GM19240 (cell line): Measurements from ENCODE around the gene CENPP.

ENCODE experiments used
- DNase-seq: peaks from one replicate; pipeline ENCODE4 v3.0.0; 2011; ENCODE audit warnings: low spot score; ENCODE audit not compliant: insufficient read length

The CENPP gene

DNA sequence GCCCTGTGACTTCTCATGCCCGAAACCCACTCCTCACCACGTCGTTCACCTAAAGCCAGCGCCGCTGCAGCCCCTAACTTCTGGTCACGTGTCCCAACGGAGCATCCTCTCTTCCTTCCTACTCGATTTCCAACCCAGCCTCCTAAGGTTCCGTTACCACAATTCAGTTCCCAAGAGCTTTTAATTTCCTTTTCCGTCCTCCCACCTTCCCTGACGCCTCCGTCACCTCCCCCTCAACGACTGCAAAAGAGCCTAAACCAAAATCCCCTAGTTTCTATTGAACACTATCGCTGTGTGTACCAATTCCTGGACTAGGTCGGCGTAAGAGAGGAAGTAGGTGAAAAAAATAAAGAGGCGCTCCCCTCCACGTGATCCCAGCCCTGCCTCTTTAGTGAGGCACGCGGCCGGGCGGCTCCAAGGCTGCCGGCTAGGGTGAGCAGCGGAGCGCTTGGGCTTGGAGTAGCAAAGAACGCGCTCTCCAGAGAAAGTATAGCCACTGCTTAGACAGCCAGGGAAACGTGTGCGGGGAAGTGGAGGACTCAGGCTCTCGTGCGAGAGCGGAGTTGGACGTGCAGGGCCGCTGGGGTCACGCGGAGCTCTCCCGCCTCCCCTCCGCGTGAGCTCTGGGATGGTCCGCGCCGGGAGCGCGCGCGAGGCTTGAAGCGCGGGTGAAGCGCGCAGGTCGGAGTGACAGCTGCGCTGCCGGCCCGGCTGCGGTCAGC is at the start of gene CENPP, which contains the start of gene NOL8:
Gene CENPP, plus strand, starts transcription at position 685 of the 722 bp plus-strand sequence.
Gene NOL8, minus strand, starts transcription at position 82 of the 722 bp plus-strand sequence. CDS start 1,189 bp downstream, outside the sequence.
- peak; percentile 71 for DNase-seq

DNA sequence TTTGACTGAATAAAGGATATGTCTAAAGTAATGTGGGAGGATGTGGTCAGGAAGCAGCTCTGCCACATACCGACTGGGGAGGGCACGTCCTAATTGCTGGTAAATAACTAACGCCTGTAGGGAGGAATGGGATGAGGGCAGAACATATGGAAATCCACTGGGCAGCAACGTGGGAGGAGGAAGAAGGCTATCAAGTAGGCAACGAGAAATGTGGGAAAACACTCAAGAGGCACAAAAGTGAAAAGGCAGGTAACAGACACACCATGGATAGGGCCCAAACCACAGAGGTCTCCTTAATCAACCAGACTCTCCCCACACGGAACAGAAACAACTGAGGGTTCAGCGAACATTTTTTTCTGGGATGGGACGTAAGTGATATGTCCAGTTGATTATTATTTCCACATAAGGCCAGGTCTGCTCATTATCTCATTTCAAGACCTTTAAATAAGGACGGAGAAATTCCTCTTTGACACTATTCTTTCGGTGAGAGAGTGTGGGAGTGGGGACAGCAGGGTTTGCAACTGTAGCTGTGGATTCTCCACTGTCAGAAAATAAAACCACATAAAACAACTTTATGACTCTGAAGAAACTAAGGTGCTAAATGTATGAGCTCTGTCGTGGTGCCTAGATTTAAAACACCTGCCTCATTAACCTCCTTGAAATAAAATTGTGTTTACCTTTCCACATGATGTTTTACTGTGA is 49.3 kb upstream of the CENPP start:
- no peak for DNase-seq

DNA sequence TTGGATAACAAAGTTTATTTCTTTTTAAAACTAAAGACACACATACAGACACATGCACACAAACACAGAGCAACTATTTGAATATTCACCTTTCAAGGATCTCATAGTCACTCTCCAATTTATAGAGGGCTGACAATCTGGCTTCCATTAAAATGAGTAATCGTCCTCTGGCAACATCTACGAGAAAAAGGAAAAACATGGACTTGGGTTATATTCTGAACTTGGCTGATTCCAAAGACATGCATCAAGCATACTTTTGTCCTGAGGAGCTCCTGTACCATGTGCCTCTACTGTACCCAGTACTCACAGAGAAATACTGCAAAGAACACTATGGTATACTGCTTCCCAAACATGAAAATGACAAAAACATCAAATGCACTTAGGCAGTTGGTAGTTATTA is 47.6 kb upstream of the CENPP start:
- no peak for DNase-seq

DNA sequence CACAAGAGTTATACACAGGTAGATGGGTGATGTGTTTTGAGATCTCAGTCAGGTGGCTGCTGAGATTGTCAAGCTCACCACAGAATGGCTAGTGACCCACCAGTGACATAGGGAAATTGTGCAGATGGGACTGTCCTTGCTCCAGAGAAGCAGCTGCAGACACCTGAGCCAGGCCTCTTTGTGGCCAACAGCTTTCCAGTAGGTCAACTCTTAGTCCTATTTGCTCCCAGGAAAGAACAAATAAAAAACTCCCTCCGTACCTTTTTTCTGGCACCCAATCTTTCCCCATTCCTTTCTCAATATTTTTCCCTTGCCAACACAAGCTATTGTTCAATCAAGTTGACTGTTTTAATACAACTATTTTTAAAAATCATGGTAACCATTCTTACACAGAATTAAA is 46.5 kb upstream of the CENPP start:
- DNase-seq: no peak

DNA sequence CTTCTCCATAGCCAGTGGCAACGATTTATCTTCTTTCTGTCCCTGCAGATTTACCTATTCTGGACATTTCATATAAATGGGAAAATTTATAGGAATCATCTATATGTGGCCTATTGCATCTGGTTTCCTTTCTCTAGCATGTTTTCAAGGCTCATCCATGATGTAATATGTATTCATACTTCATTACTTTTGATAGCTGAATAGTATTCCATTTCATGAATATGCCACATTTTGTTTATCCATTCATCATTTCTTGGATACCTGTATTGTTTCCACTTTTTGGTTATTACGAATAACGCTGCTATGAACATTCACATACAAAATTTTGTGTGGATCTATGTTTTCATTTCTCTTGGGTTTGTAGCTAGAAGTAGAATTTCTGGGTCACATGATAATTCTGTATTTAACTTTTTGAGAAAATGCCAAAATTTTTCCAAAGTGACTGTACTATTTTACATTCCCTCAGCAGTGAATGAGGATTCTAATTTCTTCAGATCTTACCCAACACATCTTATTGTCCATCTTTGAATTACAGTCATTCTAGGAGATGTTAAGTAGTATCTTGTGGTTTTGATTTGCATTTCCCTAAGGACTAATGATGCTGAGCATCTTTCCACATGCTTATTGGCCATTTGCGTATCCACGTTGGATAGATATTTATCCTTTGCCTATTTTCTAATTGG is 35.9 kb upstream of the CENPP start:
- no peak for DNase-seq

DNA sequence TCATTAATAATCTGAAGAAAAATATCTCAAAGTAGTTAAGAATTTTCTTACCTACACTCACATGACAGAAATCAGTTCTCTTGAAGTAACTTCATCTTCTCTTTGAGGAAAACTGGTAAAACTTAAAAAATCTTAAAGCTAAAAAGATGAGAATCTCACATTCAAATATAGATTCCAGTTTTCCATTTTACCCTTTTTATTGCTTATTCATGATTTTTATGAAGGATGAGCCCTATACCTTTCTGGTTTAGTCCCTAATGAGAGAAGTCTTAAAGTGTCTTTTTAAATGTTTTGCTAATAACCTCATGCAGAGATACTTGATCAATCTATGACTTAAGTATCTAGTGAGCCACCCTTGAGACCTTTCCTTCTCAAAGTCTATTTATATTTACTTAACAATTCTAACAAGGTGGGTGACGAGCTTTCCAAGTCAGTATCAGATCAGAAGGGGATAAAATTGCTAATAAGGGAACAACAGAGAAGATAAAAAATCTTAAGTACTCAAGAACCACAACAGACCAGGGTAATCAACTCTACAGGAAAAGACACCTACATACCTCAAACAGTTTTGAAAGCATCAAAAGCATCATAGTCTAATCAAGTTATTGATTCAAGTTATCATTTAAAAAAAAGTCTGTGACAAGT is 34.8 kb upstream of the CENPP start:
- DNase-seq: no peak

DNA sequence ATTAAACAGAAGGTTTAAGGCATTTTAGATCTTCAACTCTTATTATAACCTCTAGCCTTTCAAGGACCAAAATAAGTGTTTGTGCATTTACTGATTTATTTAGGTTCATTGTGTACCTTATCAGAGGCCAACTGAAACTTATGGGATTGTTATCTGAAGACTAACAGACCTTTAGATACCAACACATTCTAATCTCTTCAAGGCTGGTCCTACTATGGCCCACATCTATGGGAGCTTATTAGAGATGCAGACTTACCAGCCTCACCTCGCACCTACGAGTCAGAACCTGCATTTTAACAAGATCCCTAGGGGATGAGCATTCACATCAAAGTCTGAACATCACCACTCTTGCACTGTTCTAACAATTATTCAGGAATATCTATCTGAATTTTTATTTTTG is 34.2 kb upstream of the CENPP start:
- no peak for DNase-seq

DNA sequence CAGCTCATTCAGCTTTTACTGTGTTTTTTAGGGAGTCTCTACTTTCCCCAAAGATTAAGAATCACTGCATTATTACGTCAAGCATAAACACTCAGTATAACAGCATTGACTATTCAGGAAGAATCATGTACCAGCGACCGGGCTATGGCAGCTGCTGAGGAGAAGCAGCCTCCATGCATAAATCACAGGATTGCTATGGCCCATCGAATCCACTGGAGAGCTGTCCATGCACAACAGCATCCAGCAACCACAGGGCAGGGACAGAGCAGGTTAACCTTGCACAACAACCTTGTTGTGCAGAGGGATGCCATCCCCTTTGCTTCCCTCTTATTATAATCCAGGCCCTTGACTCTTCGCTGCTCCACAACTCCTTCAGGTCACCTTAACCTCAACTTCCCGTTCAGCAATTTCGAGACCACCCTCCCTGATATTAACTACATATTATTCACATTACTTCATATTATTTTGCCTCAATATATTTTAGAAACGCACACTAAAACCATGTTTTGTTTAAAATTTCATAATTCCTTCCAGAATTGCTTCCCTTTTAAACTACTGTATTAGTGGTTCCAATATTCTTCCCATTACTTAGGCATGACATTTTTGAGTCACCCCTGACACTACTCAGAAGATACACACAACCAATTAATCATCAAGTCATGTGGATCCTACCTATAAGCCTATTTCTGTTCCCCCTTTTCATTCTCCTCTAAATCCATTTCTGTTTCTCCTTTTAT is 33.2 kb upstream of the CENPP start:
- no peak for DNase-seq

DNA sequence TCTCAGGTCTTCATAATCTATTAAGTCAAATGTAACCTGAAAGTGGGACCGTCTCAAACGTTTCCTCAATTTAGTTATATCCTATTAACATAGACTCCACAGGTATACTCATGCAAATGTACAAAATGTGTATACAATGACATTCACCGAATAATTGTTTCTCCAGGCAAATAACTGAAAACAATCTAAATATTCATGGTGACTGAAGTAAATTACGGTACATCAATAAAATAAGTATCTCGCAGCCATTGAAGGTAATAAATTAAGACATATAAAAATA is 32.7 kb upstream of the CENPP start:
- no peak for DNase-seq

DNA sequence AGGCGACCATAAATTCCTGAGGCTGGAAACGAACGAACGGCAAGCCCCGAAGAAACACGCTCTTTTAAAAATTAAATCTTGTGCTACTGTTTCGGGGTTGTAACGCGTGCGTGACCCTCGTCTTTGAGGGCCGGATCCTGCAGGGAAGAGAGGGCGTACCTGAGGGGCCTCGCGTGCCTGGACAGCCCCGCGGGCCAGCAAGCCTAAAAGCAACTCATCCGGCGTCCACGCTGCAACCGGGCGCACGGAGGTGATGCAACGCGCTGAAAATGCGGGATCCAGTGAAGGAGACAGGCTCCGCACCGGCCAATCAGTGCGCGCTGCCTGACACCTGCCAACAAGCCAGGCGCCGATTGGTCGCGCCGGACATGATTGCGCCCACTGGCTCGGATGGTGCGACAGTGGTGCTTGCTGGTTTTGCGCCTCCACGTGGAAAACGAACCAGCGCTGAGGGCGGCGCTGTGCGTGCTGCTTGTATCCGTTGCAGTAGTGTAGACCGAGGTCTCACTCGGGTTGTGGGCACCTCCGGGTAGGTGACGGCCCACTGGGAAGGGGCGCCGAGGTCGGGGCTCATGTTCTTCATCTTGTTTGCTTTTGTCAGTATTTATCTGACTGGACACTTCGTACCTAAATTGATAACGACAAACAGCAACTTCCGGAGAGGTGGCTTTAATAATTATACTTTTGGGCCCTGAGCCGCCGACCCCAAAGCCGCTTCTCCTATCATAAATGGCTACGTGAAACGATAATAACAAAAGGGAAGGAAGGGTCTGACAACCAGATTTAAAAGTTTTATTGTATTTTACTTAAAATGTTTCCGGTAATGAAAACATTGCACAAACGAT is 32.1 kb upstream of the CENPP start, which contains the start of gene IARS1:
Gene IARS1, minus strand, starts transcription at position 246 of the 845 bp plus-strand sequence. CDS start 4,278 bp downstream, outside the sequence.
- DNase-seq: peak; percentile 72

DNA sequence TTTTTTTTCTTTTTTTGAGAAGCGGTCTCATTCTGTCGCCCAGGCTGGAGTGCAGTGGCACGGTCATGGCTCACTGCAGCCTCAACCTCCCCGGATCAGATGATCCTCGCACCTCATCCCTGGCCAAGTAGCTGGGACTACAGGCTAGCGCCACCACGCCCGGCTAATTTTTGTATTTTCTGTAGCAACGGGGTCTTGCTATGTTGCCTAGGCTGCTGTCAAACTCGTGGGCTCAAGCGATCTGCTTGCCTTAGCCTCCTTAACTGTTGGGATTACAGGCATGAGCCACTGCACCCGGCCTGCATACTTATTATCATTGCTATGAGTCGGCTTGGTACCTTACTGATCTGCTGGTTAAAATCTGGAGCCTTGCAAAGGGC is 31.5 kb upstream of the CENPP start:
- no peak for DNase-seq

DNA sequence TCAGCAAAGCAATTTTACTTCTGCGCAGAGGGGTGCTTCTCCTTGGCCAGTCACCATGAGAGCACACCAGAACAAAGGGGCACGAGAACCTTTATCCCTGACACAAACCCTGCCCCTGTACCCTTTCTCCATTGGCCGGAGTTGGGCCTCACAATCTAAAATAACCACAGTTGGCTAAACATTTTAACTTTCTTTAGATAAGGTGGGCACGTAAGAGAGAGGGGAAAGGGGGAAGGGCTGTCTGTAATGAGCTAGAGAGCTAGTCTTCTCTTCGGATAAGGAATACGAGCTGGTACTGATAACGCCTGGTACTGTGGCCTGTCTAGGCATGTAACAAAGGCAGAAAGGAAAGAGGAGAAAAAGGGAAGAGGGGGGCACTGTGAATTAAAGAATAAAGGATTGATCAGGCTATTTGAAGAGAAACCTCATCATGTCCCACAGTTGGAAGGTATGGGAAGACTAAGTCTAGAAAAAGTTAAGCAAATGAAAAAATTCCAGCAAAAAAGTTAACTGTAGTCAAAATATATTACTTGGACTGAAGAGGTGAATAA is 30.4 kb upstream of the CENPP start:
- no peak for DNase-seq

DNA sequence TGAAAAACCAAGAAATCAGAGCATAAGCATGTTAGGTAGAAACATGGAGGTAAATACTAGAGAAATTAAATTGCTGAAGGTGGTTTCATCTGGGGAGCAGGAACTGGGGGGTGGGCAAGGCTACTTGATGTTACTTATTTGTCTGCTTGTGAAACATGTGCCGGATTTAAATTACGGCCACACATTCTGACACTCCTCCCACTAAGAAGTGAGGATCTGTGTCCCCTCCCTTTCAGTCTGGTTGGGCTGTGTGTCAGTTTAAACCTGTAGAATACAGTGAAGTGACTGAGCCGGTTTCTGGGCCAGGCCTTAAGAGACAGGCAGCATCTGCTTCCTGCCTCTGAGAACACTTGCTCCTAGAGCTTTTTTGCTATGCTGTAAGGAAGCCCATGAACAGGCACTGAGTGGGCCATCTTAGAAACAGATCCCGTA is 29.9 kb upstream of the CENPP start:
- no peak for DNase-seq

DNA sequence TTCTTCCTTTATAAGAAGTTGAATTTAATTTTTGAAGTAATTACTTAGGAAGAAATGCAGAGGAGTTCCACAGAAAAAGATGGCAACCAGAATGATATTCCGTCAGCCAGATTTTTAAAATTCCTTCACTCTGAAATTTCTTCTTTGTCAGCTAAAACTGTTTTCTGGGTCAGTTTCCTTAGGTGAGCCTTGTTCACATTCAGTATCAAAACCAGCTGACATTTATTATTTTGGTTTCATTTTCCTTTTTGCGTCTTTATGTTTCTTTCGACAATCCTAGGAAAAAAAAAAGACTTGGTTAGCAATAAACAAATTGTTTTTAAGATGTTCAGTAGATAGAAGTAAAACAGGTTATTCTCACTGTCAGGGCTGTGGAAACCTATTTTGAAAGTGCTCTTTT is 28.1 kb upstream of the CENPP start:
- DNase-seq: no peak

DNA sequence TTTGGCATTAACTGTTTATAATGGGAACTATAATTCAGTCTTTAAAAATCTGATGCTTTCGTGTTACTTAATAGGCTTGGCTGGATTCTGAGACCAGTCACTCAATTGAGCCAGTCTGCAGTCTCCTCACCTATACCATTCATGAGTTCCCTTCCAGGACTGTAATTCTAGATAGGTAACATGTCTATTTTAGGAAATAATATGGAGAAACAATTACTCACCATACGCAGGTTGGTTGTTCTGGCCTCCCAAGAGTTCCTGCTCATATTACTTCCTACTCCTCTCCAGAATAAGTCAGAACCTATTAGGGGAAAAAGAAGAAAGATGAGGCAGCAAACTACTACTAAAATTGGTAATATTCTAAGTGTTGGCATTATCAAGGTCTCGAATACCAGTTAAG is 27.7 kb upstream of the CENPP start:
- DNase-seq: no peak

DNA sequence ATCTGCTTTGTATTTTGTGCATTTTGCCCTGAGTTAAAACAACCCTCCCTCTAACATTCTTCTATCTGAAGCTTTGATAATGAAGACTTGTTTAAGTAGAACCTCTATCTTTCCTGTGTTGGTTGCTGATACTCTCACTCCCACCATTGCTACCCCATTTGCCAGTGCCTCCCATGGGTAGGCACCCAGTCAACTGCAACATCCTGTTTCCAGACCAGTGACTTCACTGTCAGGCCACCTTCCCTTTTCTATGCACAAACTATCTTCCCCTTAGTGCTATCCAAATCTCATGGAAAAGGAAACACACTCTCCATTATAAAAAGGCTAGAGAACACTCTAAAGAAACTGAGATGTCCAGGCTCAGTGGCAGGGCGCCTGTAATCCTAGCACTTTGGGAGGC is 26.6 kb upstream of the CENPP start:
- DNase-seq: no peak

DNA sequence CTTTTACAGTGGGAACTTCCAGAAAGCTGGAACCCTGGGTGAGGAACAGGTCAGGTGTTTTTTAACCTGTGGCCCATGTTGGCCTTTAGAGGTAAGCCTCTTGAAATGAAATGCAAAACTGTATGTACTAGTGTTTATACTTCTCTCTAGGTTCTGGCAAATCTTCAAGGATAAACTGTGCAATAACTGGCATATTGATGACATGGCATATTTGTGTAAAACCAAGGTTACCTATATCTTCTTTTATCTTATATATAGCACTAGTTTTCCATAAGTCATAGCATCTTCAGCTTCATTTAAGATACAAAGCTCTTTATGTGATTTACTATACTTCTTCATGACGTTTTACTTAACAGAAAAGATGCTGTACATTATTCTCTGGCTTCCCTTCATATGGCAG is 24.8 kb upstream of the CENPP start:
- no peak for DNase-seq

DNA sequence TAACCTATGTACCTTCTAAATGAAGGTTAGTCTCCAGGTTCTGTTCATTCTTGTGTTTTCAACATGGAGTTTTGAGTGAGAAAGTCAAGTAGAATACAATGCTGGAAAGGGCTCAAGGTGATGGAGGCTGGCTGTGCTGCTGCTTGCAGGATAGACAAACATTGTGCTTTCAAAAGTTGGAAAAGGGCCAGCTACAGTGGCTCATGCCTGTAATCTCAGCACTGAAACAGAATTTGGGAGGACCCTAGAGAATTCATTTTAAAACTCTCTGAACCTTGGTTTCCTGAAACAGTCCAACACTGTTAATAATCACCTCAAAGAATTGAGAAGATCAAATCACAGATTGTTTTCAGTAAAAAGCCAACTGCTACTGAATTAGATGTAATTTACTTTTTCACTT is 16.9 kb upstream of the CENPP start:
- no peak for DNase-seq

DNA sequence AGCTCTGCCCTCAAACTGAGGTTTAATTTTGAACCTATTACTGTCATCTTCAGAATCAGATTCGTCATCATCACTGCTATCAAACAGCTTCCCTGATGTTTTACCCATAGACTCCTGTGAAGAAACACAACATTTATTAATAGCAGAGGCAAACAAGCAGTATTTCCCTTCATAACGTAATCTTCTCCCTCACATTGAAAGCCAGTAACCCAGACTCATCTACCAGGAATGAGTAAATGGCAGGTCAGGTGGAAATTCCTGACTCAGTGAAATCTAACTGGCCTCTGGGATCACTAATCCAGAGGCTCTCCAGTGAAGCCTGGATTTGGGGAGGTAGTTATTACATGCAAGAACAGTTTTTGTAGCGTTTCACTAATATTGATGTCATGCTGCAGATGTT is 15.2 kb upstream of the CENPP start:
- DNase-seq: no peak
